H9 (cell line): ENCODE measurements around the gene RABGAP1L. TPM values are rescaled to one million over a fixed set of nuclear protein-coding genes. Genes with fewer than 3 reads are reported as not detected.
A peak's percentile ranks its signal among the peaks of the same experiment; 100 is the strongest.

ENCODE experiments used
- DNase-seq: peaks from one replicate; pipeline ENCODE4 v3.0.0-alpha.2; 2017
- H2AFZ ChIP-seq: one replicate; pipeline ENCODE4 v1.6.1; 2013; ENCODE audit warnings: mild to moderate bottlenecking, low read length, control low read depth, moderate library complexity
- H2AK5ac ChIP-seq: 2 replicates; pipeline ENCODE4 v1.6.1; 2013; ENCODE audit warnings: low read length, control low read depth, mixed read lengths; ENCODE audit not compliant: insufficient read length
- H2BK120ac ChIP-seq: one replicate; pipeline ENCODE4 v1.6.1; 2013; ENCODE audit warnings: low read depth, mild to moderate bottlenecking, low read length, control low read depth, inconsistent platforms; ENCODE audit not compliant: poor library complexity, severe bottlenecking
- H2BK12ac ChIP-seq: 2 replicates; pipeline ENCODE4 v1.6.1; 2013; ENCODE audit warnings: low read length, control low read depth, mixed read lengths, low read depth; ENCODE audit not compliant: insufficient read length
- H2BK15ac ChIP-seq: 2 replicates; pipeline ENCODE4 v1.6.1; 2013; ENCODE audit warnings: low read depth, low read length, control low read depth
- H2BK20ac ChIP-seq: one replicate; pipeline ENCODE4 v1.6.1; 2013; ENCODE audit warnings: low read depth, mild to moderate bottlenecking, low read length, control low read depth, inconsistent platforms; ENCODE audit not compliant: poor library complexity, severe bottlenecking
- H2BK5ac ChIP-seq: 2 replicates; pipeline ENCODE4 v1.6.1; 2013; ENCODE audit warnings: low read length, control low read depth, mixed read lengths; ENCODE audit not compliant: insufficient read length
- H3K14ac ChIP-seq: 2 replicates; pipeline ENCODE4 v1.6.1; 2013; ENCODE audit warnings: low read length, control low read depth; ENCODE audit not compliant: insufficient read depth
- H3K18ac ChIP-seq: 2 replicates; pipeline ENCODE4 v1.6.1; 2013; ENCODE audit warnings: low read depth, mild to moderate bottlenecking, mixed read lengths, low read length, control low read depth; ENCODE audit not compliant: insufficient read length
- H3K23ac ChIP-seq: 2 replicates; pipeline ENCODE4 v1.6.1; 2013; ENCODE audit warnings: low read length, control low read depth, mixed read lengths, low read depth; ENCODE audit not compliant: insufficient read length
- H3K23me2 ChIP-seq: 2 replicates; pipeline ENCODE4 v1.6.1; 2013; ENCODE audit warnings: low read depth, mild to moderate bottlenecking, mixed read lengths, low read length, control low read depth; ENCODE audit not compliant: insufficient read length, poor library complexity, severe bottlenecking
- H3K27ac ChIP-seq: 2 replicates; pipeline ENCODE4 v1.5.1; 2013; ENCODE audit warnings: low read length, control low read depth, mixed read lengths, low read depth; ENCODE audit not compliant: insufficient read length
- H3K27me3 ChIP-seq: 2 replicates; pipeline ENCODE4 v1.6.1; 2013; ENCODE audit warnings: low read length, control low read depth, inconsistent platforms; ENCODE audit not compliant: insufficient read depth
- H3K4ac ChIP-seq: 2 replicates; pipeline ENCODE4 v1.6.1; 2013; ENCODE audit warnings: low read depth, mild to moderate bottlenecking, control low read depth, inconsistent platforms, low read length, moderate library complexity
- H3K4me1 ChIP-seq: 2 replicates; pipeline ENCODE4 v1.6.1; 2013; ENCODE audit warnings: low read length, control low read depth, inconsistent platforms; ENCODE audit not compliant: insufficient read depth
- H3K4me2 ChIP-seq: 2 replicates; pipeline ENCODE4 v1.6.1; 2013; ENCODE audit warnings: low read length, control low read depth, mixed read lengths; ENCODE audit not compliant: insufficient read length, insufficient read depth
- H3K56ac ChIP-seq: 2 replicates; pipeline ENCODE4 v1.6.1; 2013; ENCODE audit warnings: low read depth, mild to moderate bottlenecking, mixed read lengths, low read length, control low read depth; ENCODE audit not compliant: insufficient read length
- H3K79me1 ChIP-seq: 2 replicates; pipeline ENCODE4 v1.6.1; 2013; ENCODE audit warnings: low read depth, mild to moderate bottlenecking, moderate library complexity, low read length, control low read depth, inconsistent platforms; ENCODE audit not compliant: insufficient read depth, poor library complexity, severe bottlenecking
- H3K79me2 ChIP-seq: 2 replicates; pipeline ENCODE4 v1.6.1; 2013; ENCODE audit warnings: low read length, control low read depth, inconsistent platforms; ENCODE audit not compliant: insufficient read depth
- H3K9ac ChIP-seq: 2 replicates; pipeline ENCODE4 v1.6.1; 2013; ENCODE audit warnings: low read length, control low read depth, mixed read lengths; ENCODE audit not compliant: insufficient read length; ENCODE audit errors: extremely low read depth
- H3K9me3 ChIP-seq: one replicate; pipeline ENCODE4 v1.6.1; 2013; ENCODE audit warnings: low read depth, low read length, inconsistent platforms; ENCODE audit not compliant: control insufficient read depth
- H3T11ph ChIP-seq: one replicate; pipeline ENCODE4 v1.6.1; 2013; ENCODE audit warnings: mild to moderate bottlenecking, low read length, control low read depth, inconsistent platforms
- H4K20me1 ChIP-seq: one replicate; pipeline ENCODE4 v1.6.1; 2013; ENCODE audit not compliant: control insufficient read depth, insufficient read length, insufficient read depth
- H4K5ac ChIP-seq: 2 replicates; pipeline ENCODE4 v1.6.1; 2013; ENCODE audit warnings: low read depth, mild to moderate bottlenecking, mixed read lengths, low read length, control low read depth; ENCODE audit not compliant: insufficient read length
- H4K8ac ChIP-seq: replicated peaks from 2 replicates; pipeline ENCODE4 v1.6.1; 2013; ENCODE audit warnings: low read length, control low read depth, mixed read lengths, low read depth; ENCODE audit not compliant: insufficient read length
- H4K91ac ChIP-seq: 2 replicates; pipeline ENCODE4 v1.6.1; 2013; ENCODE audit warnings: low read depth, mild to moderate bottlenecking, moderate library complexity, mixed read lengths, low read length, control low read depth; ENCODE audit not compliant: insufficient read length
- H3K27ac Mint-ChIP-seq, 3 experiments: 2 replicates in 2 of 3; 3 replicates in 1 of 3; pipeline ENCODE4 v1.8.0; 2020 to 2021; ENCODE audit warnings: mixed read lengths in 3 of 3, mild to moderate bottlenecking in 1 of 3, moderate library complexity in 1 of 3
- H3K27me3 Mint-ChIP-seq: 2 replicates; pipeline ENCODE4 v1.8.0; 2021; ENCODE audit warnings: low read depth, mild to moderate bottlenecking, moderate library complexity, mixed read lengths
- H3K36me3 Mint-ChIP-seq, 3 experiments: 2 replicates in 2 of 3; 3 replicates in 1 of 3; pipeline ENCODE4 v1.8.0; 2020 to 2021; ENCODE audit warnings: low read depth in 3 of 3, mixed read lengths in 3 of 3; ENCODE audit not compliant: insufficient read depth in 1 of 3
- H3K4me1 Mint-ChIP-seq, 2 experiments: 2 replicates each; pipeline ENCODE4 v1.8.0; 2020; ENCODE audit warnings: mixed read lengths in 2 of 2
- H3K4me3 Mint-ChIP-seq, 2 experiments: 2 replicates in 1 of 2; 3 replicates in 1 of 2; pipeline ENCODE4 v1.8.0; 2020 to 2021; ENCODE audit warnings: mild to moderate bottlenecking in 2 of 2, mixed read lengths in 2 of 2, moderate library complexity in 1 of 2
- H3K9me3 Mint-ChIP-seq, 2 experiments: 2 replicates in 1 of 2; 3 replicates in 1 of 2; pipeline ENCODE4 v1.8.0; 2020; ENCODE audit warnings: mild to moderate bottlenecking in 2 of 2, mixed read lengths in 2 of 2, moderate library complexity in 1 of 2
- CTCF ChIP-seq: fragments of 200-600 bp; sonication (generic); conservative IDR thresholded peaks from 3 replicates; pipeline ENCODE4 v1.8.0; 2021; ENCODE audit warnings: antibody characterized with exemption, mild to moderate bottlenecking
- WGBS: extraction: QIAGEN DNeasy Blood & Tissue Kit; methylation state at CpG from one replicate; pipeline ENCODE4 v1.1.7; 2013; ENCODE audit warnings: missing lambda C conversion rate, low lambda C conversion rate, mixed read lengths; ENCODE audit not compliant: insufficient read length; ENCODE audit errors: extremely low coverage; 5-methylcytosine and 5-hydroxymethylcytosine counted together
- total RNA-seq: library from RNA; stranded (reverse); gene quantifications from 2 replicates; pipeline ENCODE4 v1.2.1, GENCODE V29; 2021

The RABGAP1L gene
- total RNA-seq, 1 experiment from 2014 or later, result 147 TPM

GRCh38 chr1:174966008-174966572 lies 806.8 kb downstream of the RABGAP1L start:
- Histone ChIP-seq H2BK20ac (no peak overlapping the region), H4K8ac (no peak overlapping the region), H3T11ph (no peak overlapping the region), H3K4me2 (no peak overlapping the region), H3K23ac (no peak overlapping the region), H3K23me2 (no peaks in the 10 kb centered on the region), H2BK15ac (no peak overlapping the region), H2BK120ac (no peak overlapping the region), H3K14ac (no peak overlapping the region), H3K9ac (no peak overlapping the region), H2BK12ac (no peak overlapping the region), H4K91ac (no peak overlapping the region), H3K79me2 (no peaks in the 10 kb centered on the region), H3K9me3 (no peaks in the 10 kb centered on the region), H4K20me1 (no peaks in the 10 kb centered on the region), H3K79me1 (peaks cover 3% of the 10 kb centered on the region), H3K27ac (no peak overlapping the region), H2BK5ac (no peak overlapping the region), H4K5ac (no peak overlapping the region), H2AK5ac (no peak overlapping the region), H3K4me1 (peaks cover 3% of the 10 kb centered on the region; the same call in 1 of the 2 replicates), H3K56ac (no peak overlapping the region), H2AFZ (no peak overlapping the region), H3K18ac (no peak overlapping the region), H3K4ac (no peak overlapping the region), H3K27me3 (no peaks in the 10 kb centered on the region)
- no peak for DNase-seq
- no CpG with 5 or more reads among the region's 1 CpG for WGBS
- Mint-ChIP-seq H3K36me3 (peaks cover 8 to 34% (median 28%) of the 10 kb centered on the region in 3 experiments; a peak in 6 of 7 replicates), H3K27ac (peak overlapping the region in 2 of 3 experiments; percentile 71 to 92; a peak in 4 of 7 replicates), H3K27me3 (no peaks in the 10 kb centered on the region), H3K4me1 (peaks cover 13% of the 10 kb centered on the region in 2 experiments), H3K9me3 (no peaks in the 10 kb centered on the region), H3K4me3 (no peak overlapping the region)
- no peak for TF ChIP-seq CTCF
